CD14-positive monocyte (primary cell): ENCODE measurements around the gene MEGF6. TPM values are rescaled to one million over a fixed set of nuclear protein-coding genes. Genes with fewer than 3 reads are reported as not detected.

Experiments
- DNase-seq, 3 donors: peaks; one replicate each; pipeline ENCODE4 v3.0.0-alpha.2; 2011 to 2022
- H2AFZ ChIP-seq: 2 replicates; pipeline ENCODE4 v1.6.0; 2012; ENCODE audit warnings: mild to moderate bottlenecking, low read depth, low read length, inconsistent platforms; ENCODE audit not compliant: insufficient read depth, poor library complexity, severe bottlenecking
- H3K27ac ChIP-seq, 2 donors: 1 replicate in 1 of 2; 2 replicates in 1 of 2; pipeline ENCODE4 v1.5.1; 2012 to 2013; ENCODE audit warnings: low read length in 2 of 2, control low read depth in 1 of 2, inconsistent platforms in 1 of 2, low read depth in 1 of 2, mild to moderate bottlenecking in 1 of 2
- H3K27me3 ChIP-seq, 2 donors: one replicate each; pipeline versions ENCODE4 v1.6.0 to v1.6.1; 2011 to 2013; ENCODE audit warnings: low read length in 2 of 2; ENCODE audit not compliant: control insufficient read depth in 2 of 2, insufficient read depth in 2 of 2
- H3K36me3 ChIP-seq, 2 donors: replicated peaks in 1 of 2; 1 replicate in 1 of 2; 2 replicates in 1 of 2; pipeline versions ENCODE4 v1.5.1 to v1.6.1; 2012 to 2013; ENCODE audit warnings: low read length in 2 of 2, control low read depth in 1 of 2, inconsistent platforms in 1 of 2, mild to moderate bottlenecking in 1 of 2; ENCODE audit not compliant: insufficient read depth in 2 of 2, control insufficient read depth in 1 of 2
- H3K4me1 ChIP-seq, 2 donors: 1 replicate in 1 of 2; 2 replicates in 1 of 2; pipeline versions ENCODE4 v1.5.1 to v1.6.1; 2012 to 2013; ENCODE audit warnings: low read length in 2 of 2, control low read depth in 1 of 2, inconsistent platforms in 1 of 2, mild to moderate bottlenecking in 1 of 2, moderate library complexity in 1 of 2; ENCODE audit not compliant: insufficient read depth in 2 of 2, control insufficient read depth in 1 of 2
- H3K4me2 ChIP-seq: replicated peaks from 2 replicates; pipeline ENCODE3; 2012; ENCODE audit warnings: low read length, moderate library complexity, mild to moderate bottlenecking; ENCODE audit not compliant: poor library complexity, severe bottlenecking; ENCODE audit errors: extremely low read depth
- H3K4me3 ChIP-seq, 3 experiments: fragments of 200-600 bp in 1 of 3; sonication (generic) in 1 of 3; replicated peaks in 1 of 3; 1 replicate in 2 of 3; 2 replicates in 1 of 3; pipeline ENCODE4 v1.5.1; 2011 to 2013; ENCODE audit warnings: low read length in 3 of 3, mild to moderate bottlenecking in 3 of 3, control low read depth in 2 of 3, low read depth in 2 of 3, inconsistent platforms in 1 of 3, moderate library complexity in 1 of 3
- H3K79me2 ChIP-seq: 2 replicates; pipeline ENCODE4 v1.6.0; 2012; ENCODE audit warnings: mild to moderate bottlenecking, control low read depth, inconsistent platforms, low read length, moderate library complexity; ENCODE audit not compliant: insufficient read depth
- H3K9ac ChIP-seq: 2 replicates; pipeline ENCODE4 v1.6.0; 2017; ENCODE audit warnings: low read length, mild to moderate bottlenecking; ENCODE audit not compliant: insufficient read depth, poor library complexity, severe bottlenecking
- H3K9me3 ChIP-seq, 2 donors: replicated peaks in 1 of 2; 1 replicate in 1 of 2; 2 replicates in 1 of 2; pipeline versions ENCODE4 v1.5.1 to v1.6.1; 2012 to 2013; ENCODE audit warnings: low read length in 2 of 2, control low read depth in 1 of 2; ENCODE audit not compliant: control insufficient read depth in 1 of 2, insufficient read depth in 1 of 2
- H4K20me1 ChIP-seq: 2 replicates; pipeline ENCODE4 v1.6.0; 2012; ENCODE audit warnings: mild to moderate bottlenecking, low read length, control low read depth, moderate library complexity; ENCODE audit not compliant: insufficient read depth
- H3K27ac Mint-ChIP-seq, 7 donors: one replicate each; pipeline ENCODE4 v1.8.0; 2020; ENCODE audit warnings: mild to moderate bottlenecking in 7 of 7, mixed read lengths in 7 of 7, moderate library complexity in 6 of 7, inconsistent platforms in 2 of 7
- H3K27me3 Mint-ChIP-seq, 3 donors: one replicate each; pipeline ENCODE4 v1.8.0; 2021 to 2022; ENCODE audit warnings: low read depth in 3 of 3, mild to moderate bottlenecking in 3 of 3, mixed read lengths in 3 of 3, moderate library complexity in 3 of 3, inconsistent platforms in 1 of 3
- H3K36me3 Mint-ChIP-seq, 2 donors: one replicate each; pipeline ENCODE4 v1.8.0; 2020; ENCODE audit warnings: mixed read lengths in 2 of 2, inconsistent platforms in 1 of 2, mild to moderate bottlenecking in 1 of 2
- H3K4me1 Mint-ChIP-seq: one replicate; pipeline ENCODE4 v1.8.0; 2020; ENCODE audit warnings: mild to moderate bottlenecking, mixed read lengths
- H3K4me3 Mint-ChIP-seq, 2 donors: one replicate each; pipeline ENCODE4 v1.8.0; 2020; ENCODE audit warnings: mild to moderate bottlenecking in 2 of 2, mixed read lengths in 2 of 2, moderate library complexity in 1 of 2
- H3K9me3 Mint-ChIP-seq, 7 donors: one replicate each; pipeline ENCODE4 v1.8.0; 2020 to 2022; ENCODE audit warnings: mixed read lengths in 7 of 7, mild to moderate bottlenecking in 6 of 7, moderate library complexity in 6 of 7, inconsistent platforms in 2 of 7
- WGBS: methylation state at CpG from one replicate; pipeline ENCODE4 v1.1.5; 2013; ENCODE audit warnings: missing lambda C conversion rate; ENCODE audit not compliant: insufficient coverage; 5-methylcytosine and 5-hydroxymethylcytosine counted together
- intact Hi-C, 2 donors: fragments of 100-400 bp; cut with micrococcal nuclease; formaldehyde crosslinking; loops; one replicate each; pipeline versions ENCODE4 v1.15.0 to v1.15.1; 2023
- polyA plus RNA-seq, 3 donors: library from polyadenylated mRNA; depleted of rRNA in 1 of 3; unstranded in 2 of 3; stranded (reverse) in 1 of 3; fragments of 300-500 nt in 2 of 3; fragments of >200 nt in 1 of 3; fragmentation: Illumina TruSeq in 2 of 3; gene quantifications; 1 replicate in 2 of 3; 2 replicates in 1 of 3; pipeline ENCODE4 v1.2.3, GENCODE V29; 2012 to 2021
- TF ChIP-seq, protein P1 (sequence below): fragments of 200-600 bp; IDR thresholded peaks from one replicate; pipeline ENCODE4 v1.8.0; 2022; ENCODE audit warnings: antibody characterized with exemption, mild to moderate bottlenecking

Gene MEGF6
- polyA plus RNA-seq, 3 donors: 0.39 to 3.8 (median 1.2) TPM

DNA sequence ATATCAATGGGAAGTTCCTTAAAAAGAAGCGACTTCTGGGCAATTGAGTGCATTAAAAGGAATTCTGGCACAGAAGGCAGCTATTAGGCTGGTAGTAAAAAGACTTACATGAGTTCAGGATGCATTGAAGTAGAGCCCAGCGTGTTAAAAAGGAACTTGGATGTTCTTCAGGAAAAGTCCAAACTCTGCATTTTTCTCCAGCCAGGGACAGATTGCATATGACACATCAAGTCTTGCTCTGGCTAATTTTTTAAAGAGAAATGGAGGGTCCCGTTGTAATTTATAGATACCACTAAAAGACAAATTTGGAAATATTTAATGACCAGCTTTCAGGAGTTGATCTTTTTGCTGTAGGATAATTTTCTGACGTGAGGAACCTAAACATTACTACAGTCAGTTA is 14.7 kb upstream of the MEGF6 start:
- peaks cover 34 to 36% of the 10 kb centered on the region in 2 donors for H3K4me1 ChIP-seq
- peaks cover 17% of the 10 kb centered on the region for H4K20me1 ChIP-seq
- Mint-ChIP-seq H3K4me1 (peaks cover 38% of the 10 kb centered on the region), H3K4me3 (peak overlapping the region; percentile 82 to 92), H3K9me3 (peaks cover 0 to 1% (median 0%) of the 10 kb centered on the region in 7 donors), H3K27ac (peak overlapping the region in 3 of 7 donors; percentile 40 to 76 (median 65)), H3K27me3 (peaks cover 0 to 12% (median 3%) of the 10 kb centered on the region in 3 donors), H3K36me3 (peaks cover 33 to 54% of the 10 kb centered on the region in 2 donors)
- DNase-seq: no peak
- H3K9me3 ChIP-seq: no peaks in the 10 kb centered on the region
- peak overlapping the region in 1 of 3 experiments; percentile 99 for H3K4me3 ChIP-seq
- intact Hi-C loops: loop anchor here in 1 of 2 donors (10.0 kb wide), 2 partner anchors 149 to 279 kb away; partner anchors contain the start of genes C1orf174 and SMIM1
- H3K36me3 ChIP-seq: peaks cover 28 to 37% of the 10 kb centered on the region in 2 donors
- H3K27ac ChIP-seq: no peak overlapping the region
- no peak overlapping the region for H3K9ac ChIP-seq
- no peaks in the 10 kb centered on the region for H3K27me3 ChIP-seq
- H3K79me2 ChIP-seq: peaks cover 19% of the 10 kb centered on the region
- TF ChIP-seq, protein P1, sequence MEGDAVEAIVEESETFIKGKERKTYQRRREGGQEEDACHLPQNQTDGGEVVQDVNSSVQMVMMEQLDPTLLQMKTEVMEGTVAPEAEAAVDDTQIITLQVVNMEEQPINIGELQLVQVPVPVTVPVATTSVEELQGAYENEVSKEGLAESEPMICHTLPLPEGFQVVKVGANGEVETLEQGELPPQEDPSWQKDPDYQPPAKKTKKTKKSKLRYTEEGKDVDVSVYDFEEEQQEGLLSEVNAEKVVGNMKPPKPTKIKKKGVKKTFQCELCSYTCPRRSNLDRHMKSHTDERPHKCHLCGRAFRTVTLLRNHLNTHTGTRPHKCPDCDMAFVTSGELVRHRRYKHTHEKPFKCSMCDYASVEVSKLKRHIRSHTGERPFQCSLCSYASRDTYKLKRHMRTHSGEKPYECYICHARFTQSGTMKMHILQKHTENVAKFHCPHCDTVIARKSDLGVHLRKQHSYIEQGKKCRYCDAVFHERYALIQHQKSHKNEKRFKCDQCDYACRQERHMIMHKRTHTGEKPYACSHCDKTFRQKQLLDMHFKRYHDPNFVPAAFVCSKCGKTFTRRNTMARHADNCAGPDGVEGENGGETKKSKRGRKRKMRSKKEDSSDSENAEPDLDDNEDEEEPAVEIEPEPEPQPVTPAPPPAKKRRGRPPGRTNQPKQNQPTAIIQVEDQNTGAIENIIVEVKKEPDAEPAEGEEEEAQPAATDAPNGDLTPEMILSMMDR: no peak
- WGBS: 100% methylated on average over 1 of the region's 4 CpGs
- peak overlapping the region; percentile 74 for H2AFZ ChIP-seq
- H3K4me2 ChIP-seq: peak overlapping the region; percentile 100

- peaks cover 27 to 32% of the 10 kb centered on the region in 2 donors for H3K36me3 ChIP-seq
- no peak overlapping the region for H3K27ac ChIP-seq
- TF ChIP-seq, protein P1: no peak
- peak overlapping the region in 3 of 7 donors; percentile 65 to 77 (median 76) for H3K27ac Mint-ChIP-seq
- H3K79me2 ChIP-seq: peaks cover 19% of the 10 kb centered on the region
- H3K4me3 ChIP-seq: peak overlapping the region; percentile 56 to 99 (median 67)
- peak overlapping the region; percentile 70 for H3K9ac ChIP-seq
- peak overlapping the region; percentile 100 for H3K4me2 ChIP-seq
- DNase-seq: peak in 1 of 3 donors; percentile 16
- peaks cover 0 to 1% (median 0%) of the 10 kb centered on the region in 7 donors for H3K9me3 Mint-ChIP-seq
- H2AFZ ChIP-seq: peak overlapping the region; percentile 74
- H3K27me3 ChIP-seq: no peaks in the 10 kb centered on the region
- no peaks in the 10 kb centered on the region for H3K9me3 ChIP-seq
- H3K36me3 Mint-ChIP-seq: peaks cover 33 to 49% of the 10 kb centered on the region in 2 donors
- H3K4me3 Mint-ChIP-seq: peak overlapping the region; percentile 92 to 94
- intact Hi-C loops: loop anchor here in 1 of 2 donors (10.0 kb wide), 2 partner anchors 149 to 279 kb away; partner anchors contain the start of genes C1orf174 and SMIM1
- peaks cover 17% of the 10 kb centered on the region for H4K20me1 ChIP-seq
- 8% methylated on average over 47 of the region's 71 CpGs for WGBS
- H3K4me1 ChIP-seq: peaks cover 34% of the 10 kb centered on the region in 2 donors
- peaks cover 42% of the 10 kb centered on the region for H3K4me1 Mint-ChIP-seq
- H3K27me3 Mint-ChIP-seq: peaks cover 0 to 12% (median 2%) of the 10 kb centered on the region in 3 donors
Observed at GRCh38 chr1:3625151-3625907, 14.0 kb upstream of the MEGF6 start.
